GM12892 (cell line): ENCODE measurements around the gene USP7.

Experiments used
- POLR2A ChIP-seq: IDR thresholded peaks from 2 replicates; pipeline ENCODE4 v1.6.1; 2011; ENCODE audit warnings: low read depth, low read length, control low read depth
- POLR2AphosphoS5 ChIP-seq: IDR thresholded peaks from 2 replicates; pipeline ENCODE4 v1.6.1; 2011; ENCODE audit warnings: low read depth, low read length, control low read depth
- TAF1 ChIP-seq: IDR thresholded peaks from 2 replicates; pipeline ENCODE4 v1.6.1; 2011; ENCODE audit warnings: low read depth, mild to moderate bottlenecking, control low read depth, low read length, borderline replicate concordance

GRCh38 chr16:8972843-8973586 lies 9.3 kb upstream of the USP7 start:
- TF ChIP-seq POLR2A = no peak
- no peak for TF ChIP-seq POLR2AphosphoS5
- no peak for TF ChIP-seq TAF1
